GM13976 (cell line): ENCODE measurements around the gene LRRC74B.
"Not testable (repeated sequence)": the region's sequence is repeated elsewhere in the genome, so short reads cannot be mapped to it uniquely, and the experiment has no call there.

Source experiments
- DNase-seq: peaks from one replicate; pipeline ENCODE4 v3.0.0; 2012; ENCODE audit warnings: low spot score
- in situ Hi-C: fragments of 300-500 bp; cut with MboI; formaldehyde crosslinking; loops from one replicate; pipeline ENCODE4 v1.12.0; 2022; ENCODE audit warnings: low sequenced_read_pairs, mixed read lengths, inconsistent platforms; ENCODE audit not compliant: unreplicated experiment
- TF ChIP-seq, protein P1 (sequence below): IDR thresholded peaks from 2 replicates; pipeline ENCODE4 v1.5.1; 2012; ENCODE audit warnings: borderline replicate concordance, mild to moderate bottlenecking; ENCODE audit not compliant: insufficient read depth; ENCODE audit errors: extremely low read depth, missing control alignments, control extremely low read depth

Gene LRRC74B

DNA sequence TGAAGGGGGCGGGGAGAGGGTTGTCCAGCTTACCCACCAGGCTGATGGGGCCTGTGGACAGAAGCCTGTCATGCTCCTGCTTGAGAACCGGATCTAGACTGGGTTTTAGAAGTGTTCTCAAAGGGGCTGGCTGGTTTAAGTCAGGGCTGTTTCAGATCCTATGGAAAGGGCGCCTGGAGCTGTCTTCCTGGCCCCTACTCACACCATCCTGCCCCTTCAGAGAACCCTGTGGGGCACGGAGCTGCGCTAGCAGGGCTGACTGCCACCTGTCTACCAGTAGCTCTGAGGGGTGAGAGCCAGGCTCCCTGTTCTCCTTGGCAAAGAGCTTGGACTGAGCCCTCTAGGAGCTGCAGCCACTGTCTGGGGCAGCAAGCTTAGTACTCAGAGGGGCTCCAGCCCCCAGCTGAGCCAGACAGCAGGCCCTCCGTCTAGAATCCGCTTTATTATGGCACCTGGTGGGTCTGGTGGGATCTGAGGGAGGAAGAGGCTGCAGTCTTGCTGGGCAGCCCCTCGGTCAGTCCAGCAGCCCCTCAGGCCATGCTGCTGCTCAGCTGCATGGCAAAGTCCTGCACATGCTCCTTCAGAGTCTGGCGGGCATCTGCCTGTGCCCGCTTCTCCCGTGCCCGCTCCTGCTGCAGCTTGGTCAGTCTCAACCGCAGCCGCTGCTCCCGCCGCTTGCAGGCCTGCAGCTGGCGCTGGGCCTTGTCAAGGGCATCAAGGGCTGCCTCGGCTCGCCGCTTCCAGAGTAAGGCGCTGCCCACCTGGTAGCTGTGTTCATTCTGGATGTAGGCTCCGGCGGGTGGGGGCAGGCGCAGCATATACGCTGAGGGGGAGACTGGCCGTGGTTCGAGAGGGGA, 46.2 kb upstream of the LRRC74B start:
- TF ChIP-seq, protein P1, sequence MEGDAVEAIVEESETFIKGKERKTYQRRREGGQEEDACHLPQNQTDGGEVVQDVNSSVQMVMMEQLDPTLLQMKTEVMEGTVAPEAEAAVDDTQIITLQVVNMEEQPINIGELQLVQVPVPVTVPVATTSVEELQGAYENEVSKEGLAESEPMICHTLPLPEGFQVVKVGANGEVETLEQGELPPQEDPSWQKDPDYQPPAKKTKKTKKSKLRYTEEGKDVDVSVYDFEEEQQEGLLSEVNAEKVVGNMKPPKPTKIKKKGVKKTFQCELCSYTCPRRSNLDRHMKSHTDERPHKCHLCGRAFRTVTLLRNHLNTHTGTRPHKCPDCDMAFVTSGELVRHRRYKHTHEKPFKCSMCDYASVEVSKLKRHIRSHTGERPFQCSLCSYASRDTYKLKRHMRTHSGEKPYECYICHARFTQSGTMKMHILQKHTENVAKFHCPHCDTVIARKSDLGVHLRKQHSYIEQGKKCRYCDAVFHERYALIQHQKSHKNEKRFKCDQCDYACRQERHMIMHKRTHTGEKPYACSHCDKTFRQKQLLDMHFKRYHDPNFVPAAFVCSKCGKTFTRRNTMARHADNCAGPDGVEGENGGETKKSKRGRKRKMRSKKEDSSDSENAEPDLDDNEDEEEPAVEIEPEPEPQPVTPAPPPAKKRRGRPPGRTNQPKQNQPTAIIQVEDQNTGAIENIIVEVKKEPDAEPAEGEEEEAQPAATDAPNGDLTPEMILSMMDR, result no peak
- no peak for DNase-seq
- in situ Hi-C loops, result no loop called here

DNA sequence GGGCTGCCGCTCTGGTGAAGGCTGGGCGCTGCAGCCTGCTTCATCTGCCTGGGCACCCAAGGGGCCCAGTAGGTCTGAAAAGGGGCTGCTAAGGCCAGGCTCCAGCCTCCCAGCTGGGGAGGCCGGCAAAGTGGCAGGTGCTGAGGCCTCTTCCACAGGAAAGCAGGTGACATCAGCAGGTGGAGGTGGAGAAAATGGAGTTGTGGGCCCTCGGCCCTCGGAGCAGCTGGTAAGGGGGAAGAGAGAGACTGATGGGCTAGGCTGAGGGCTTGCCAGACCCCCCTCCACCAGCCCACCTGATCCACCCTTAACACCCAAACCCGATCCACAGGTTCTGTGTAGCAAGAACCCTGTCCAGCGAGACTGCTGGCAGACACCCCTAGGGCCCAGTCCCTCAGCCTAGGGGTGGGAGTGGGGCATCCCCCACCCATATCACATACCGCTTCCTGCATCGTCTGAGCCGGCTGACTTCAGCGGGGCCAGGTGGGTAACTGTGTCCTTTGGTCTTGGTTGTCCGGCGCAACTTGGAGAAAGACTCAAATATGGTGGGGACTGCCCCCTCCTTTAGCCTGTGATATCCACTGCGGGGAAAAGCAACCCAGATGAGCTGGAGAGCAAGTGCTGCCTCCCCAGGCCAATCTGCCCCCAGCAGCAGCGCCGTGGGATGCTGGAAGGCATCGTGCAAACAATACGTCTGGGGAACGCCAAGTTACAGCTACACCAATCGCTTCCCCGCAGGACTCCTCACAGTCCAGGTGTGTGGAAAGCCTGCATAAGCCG, 45.3 kb upstream of the LRRC74B start:
- no peak for DNase-seq
- in situ Hi-C loops, result no loop called here
- TF ChIP-seq, protein P1, result no peak

DNA sequence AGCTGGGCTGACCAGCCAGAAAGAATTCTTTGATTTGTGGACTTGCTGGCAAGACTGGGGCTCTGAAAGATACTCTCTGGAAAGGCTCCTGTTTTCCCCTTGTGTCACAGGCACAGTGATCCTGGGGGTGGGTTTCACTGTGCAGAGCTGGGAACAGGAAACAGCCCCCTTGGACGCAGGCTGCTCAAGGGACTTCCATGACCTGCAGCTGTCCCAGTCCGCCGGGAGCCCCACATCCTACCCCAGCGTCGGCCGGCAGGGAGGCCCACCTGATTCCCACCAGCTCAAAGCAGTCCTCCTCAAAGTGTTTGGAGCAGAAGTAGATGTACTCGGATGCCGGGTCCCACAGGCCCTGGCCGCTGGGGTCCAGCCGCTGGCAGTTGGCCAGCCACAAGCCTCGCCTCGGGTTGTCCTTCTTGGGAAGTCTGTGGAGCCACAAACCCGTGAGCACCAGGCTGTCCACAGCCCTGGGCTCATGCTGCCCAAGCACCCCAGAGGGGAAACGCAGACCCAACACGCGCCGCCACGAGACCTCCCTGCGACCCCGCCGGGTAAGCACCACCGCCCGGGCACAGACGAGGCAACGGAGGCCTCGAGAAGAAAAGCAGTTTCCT, 44.7 kb upstream of the LRRC74B start:
- TF ChIP-seq, protein P1, result no peak
- in situ Hi-C loops, result no loop called here
- DNase-seq, result no peak

DNA sequence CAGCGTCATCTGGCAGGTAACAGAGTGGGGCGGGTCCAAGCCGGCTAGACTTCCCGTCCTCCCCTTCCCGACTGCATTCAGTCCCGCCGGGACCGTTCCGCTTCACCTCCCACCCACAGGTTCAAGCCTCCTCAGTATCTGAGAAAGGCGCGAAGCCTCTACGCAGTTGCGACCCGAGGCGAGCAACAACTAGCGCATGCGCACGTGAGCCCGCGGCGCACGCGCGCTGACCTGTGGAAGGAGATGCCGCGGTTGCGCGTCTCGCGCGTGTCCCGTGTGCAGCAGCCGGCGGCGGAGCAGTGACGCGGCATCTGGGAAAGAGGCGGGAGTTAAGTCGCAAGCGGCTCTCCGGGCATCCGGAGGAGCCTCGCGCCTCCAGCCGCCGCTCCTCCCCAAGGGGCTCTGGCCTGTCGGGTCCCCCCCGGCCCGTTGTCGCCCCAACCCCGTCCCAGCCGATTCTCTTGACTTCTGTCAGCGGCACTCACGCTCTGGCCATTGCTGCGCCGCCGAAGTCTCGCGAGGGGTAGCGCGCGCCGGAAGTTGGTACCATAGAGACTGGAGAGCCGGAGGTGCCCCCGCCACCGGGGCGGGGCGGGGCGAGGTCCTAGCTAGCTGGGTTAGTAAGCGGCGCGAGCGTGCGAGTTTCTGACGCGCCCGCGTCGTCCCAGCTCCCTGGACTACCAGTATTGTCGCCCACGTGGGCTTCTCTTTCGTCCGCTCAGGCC, 44.0 kb upstream of the LRRC74B start, which contains the start of gene THAP7:
THAP7 (minus strand) TSS at position 518 of the 725 bp plus-strand sequence; CDS start at position 311, 207 bp downstream.
- TF ChIP-seq, protein P1, result no peak
- in situ Hi-C loops, result no loop called here
- peak; percentile 98 for DNase-seq

DNA sequence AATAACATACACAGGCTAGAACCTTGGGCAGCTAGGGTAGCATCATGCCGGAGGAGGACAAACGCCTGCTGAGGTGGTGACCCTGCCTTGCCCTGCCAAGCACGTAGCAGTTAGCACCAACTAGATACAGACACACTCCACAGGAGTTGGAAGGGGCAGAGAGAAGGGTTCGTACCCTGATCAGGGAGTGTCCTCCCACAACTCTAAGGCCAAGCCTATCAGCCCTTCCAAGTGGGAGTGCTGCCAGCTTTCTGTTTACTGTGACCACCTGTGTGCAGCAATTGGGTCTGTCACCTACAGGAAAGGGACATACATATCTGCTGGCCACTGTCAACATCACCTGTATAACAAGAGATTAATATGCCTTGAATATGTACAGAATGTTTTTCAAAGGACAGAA, 42.0 kb upstream of the LRRC74B start:
- in situ Hi-C loops, result no loop called here
- TF ChIP-seq, protein P1, result no peak
- no peak for DNase-seq

DNA sequence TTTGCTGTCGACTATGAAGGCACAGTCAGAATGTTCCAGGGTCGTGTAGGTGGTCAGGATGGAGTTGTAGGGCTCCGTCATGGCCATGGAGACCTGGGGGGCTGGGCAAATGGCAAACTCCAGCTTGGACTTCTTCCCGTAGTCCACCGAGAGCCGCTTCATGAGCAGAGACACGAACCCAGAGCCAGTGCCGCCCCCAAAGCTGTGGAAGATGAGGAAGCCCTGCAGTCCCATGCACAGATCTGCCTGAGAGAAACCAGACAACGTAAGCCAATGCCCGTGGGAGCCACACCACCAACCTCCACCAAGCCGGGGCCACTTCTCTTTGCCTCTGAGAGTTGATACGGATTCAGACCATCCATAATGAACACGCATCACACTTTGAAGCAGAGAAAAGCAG, 36.5 kb upstream of the LRRC74B start:
- DNase-seq, in situ Hi-C loops: not testable (repeated sequence)
